ENCODE measurements around the gene C1QTNF9B.
"Not testable (repeated sequence)": the region's sequence is repeated elsewhere in the genome, so short reads cannot be mapped to it uniquely, and the experiment has no call there.

C1QTNF9B gene
- long read RNA-seq, donor 1 = 0 reads
- long read RNA-seq, donor 2 = 0 reads
- long read RNA-seq, donor 3 = 0 reads
- long read RNA-seq, donor 4 = 0 reads
- long read RNA-seq, donor 5 = 0 reads
- long read RNA-seq, donor 6 = 0 reads
- long read RNA-seq, donor 7 = 0 reads
- long read RNA-seq, donor 8 = 0 reads

- DNase-seq = not testable (repeated sequence)
Measured at GRCh38 chr13:23897452-23897919, at the start of gene C1QTNF9B. Gene C1QTNF9B (minus strand): TSS chr13:23897502.

- DNase-seq = no peak
Measured at GRCh38 chr13:23946900-23947299, 49.6 kb upstream of the C1QTNF9B start.

GRCh38 chr13:23946067-23946466 is 48.8 kb upstream of the C1QTNF9B start:
- no peak for DNase-seq

GRCh38 chr13:23945612-23946011 is 48.3 kb upstream of the C1QTNF9B start:
- DNase-seq = no peak

GRCh38 chr13:23941211-23941610 is 43.9 kb upstream of the C1QTNF9B start:
- DNase-seq = no peak

- not testable (repeated sequence) for DNase-seq
Measured at GRCh38 chr13:23939666-23940065, 42.4 kb upstream of the C1QTNF9B start.

GRCh38 chr13:23934520-23934919 is 37.2 kb upstream of the C1QTNF9B start:
- no peak for DNase-seq

GRCh38 chr13:23928985-23929384 is 31.7 kb upstream of the C1QTNF9B start:
- DNase-seq = no peak

- DNase-seq = no peak
Measured at GRCh38 chr13:23923031-23923430, 25.7 kb upstream of the C1QTNF9B start.

DNA sequence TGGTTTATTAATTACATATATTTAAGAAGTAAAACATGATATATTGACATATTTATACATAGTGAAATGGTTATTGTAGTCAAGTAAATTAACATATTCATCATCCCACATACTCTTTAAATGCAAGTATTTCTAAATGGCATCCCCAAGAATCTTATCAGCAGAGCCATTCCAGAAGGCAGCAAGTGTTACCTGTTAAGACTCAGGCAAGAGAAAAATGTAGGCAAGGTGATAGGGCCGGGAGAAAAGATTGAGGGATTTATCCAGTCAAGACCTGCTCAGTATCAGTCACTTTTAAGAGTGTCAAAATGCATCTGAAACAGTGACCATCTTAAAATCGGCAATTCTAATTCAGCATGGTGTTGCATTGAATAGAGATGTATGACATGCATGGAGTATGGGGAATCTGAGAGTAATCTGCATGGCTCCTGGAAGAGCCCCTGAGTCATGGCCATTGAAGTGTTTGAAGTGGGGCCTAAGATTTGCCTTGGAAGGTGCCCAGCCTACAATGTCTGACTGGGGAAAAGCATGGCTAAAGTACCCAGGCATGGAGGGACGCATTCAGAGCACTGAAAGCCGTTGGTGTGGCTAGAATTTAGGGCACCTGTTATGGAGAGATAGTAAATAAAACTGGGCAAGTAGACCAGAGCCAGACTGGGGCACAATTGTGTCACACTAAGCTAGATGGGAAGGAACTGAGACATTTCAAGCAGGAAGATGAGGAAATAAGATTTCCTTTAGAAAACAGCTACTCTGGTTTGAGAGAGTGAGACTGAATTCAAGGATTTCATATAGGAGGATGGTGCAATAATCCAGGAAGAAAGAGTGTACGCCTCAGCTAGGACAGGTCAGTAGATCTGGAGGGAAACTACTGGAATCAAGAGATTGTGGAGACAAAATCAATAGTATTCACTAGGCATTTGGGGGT is 25.0 kb upstream of the C1QTNF9B start:
- no peak for DNase-seq

GRCh38 chr13:23921451-23921888 is 24.2 kb upstream of the C1QTNF9B start:
- DNase-seq = no peak

- DNase-seq = no peak
Measured at GRCh38 chr13:23919006-23919405, 21.7 kb upstream of the C1QTNF9B start.

GRCh38 chr13:23918208-23918607 is 20.9 kb upstream of the C1QTNF9B start:
- DNase-seq = no peak

DNA sequence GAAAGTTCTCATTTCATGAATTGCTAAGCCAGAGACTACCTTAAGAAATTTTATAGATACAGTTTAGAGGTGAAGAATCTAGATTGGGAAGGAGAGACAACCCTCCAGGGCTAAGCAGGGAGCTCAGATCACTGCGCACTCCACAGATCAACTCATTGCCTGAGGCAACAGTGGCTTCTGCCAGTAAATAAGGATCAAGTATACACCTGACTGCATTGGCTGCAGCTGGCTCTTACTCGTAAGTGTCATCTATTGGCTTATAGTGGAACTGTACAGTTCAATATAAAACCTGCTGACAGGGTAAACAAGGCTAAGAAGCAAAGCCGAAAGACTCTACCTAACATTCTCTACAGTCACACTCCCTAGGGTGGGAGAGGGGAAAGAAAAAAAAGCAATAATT is 18.0 kb upstream of the C1QTNF9B start:
- no peak for DNase-seq

- DNase-seq = no peak
Measured at GRCh38 chr13:23912469-23912868, 15.2 kb upstream of the C1QTNF9B start.

DNA sequence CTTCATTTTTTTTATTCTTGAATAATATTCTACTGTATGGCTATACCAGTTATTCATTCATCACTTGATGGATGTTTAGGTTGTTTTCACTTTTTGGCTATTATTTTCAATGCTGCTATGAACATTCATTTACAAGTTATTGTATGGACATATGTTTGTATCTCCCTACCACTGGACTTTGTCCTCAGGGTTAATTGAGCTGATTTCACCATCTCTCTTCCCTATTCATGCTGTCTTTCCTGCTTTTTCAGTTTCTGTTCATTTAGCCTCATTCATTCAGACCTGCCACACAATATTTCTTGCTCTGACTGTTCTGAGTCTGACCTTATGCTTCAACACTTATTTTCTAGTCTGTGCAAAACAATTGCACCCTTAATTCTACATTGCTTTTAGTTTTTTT is 12.3 kb upstream of the C1QTNF9B start:
- no peak for DNase-seq

- no peak for DNase-seq
Measured at GRCh38 chr13:23905766-23906165, 8.5 kb upstream of the C1QTNF9B start.

GRCh38 chr13:23903906-23904280 is 6.6 kb upstream of the C1QTNF9B start:
- DNase-seq = no peak

DNA sequence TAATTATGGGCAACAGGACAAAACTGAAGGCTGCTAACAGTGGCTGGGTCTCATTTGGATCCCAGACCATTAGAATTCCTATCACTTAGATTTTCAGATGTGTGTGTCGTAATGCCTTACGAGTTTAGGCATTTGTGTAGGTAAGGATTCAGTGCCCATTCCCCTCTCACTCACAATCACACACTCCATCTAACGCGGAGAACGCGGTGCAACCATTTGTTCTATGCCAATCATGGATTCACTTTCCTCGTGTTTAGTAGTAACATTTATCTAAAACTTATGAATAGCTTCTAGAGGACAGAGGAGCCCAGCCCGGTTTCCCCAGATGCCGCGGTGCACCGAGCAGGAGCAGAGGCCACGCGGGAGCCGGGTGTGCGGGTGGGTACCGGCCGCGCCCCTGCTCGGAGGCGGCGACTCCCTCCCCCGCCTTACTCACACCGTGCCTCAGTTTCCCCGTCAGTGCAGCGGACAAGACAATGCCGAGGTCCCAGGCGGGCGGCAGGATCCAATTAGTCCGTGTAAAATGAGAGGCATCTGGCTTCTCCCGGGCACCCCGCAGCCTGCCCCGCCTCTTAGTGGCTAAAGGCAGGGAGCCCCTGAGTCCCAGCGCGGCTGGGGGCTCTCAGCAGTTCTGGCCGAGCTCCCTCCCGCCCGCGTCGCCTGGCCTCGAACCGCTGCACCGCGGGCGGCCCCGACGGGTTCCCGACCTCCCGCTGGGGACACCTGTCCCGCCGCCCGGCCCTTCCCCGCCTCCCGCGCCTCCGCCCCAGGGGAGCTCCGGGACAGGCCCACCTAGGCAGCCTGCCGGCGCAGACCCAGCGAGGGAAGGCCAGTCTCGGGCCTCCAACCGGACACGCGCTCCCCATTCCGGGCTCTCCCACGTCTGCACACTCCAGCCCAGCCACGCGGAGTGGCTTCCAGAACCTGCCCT is 5.9 kb upstream of the C1QTNF9B start:
- peak; percentile 48 for DNase-seq

DNA sequence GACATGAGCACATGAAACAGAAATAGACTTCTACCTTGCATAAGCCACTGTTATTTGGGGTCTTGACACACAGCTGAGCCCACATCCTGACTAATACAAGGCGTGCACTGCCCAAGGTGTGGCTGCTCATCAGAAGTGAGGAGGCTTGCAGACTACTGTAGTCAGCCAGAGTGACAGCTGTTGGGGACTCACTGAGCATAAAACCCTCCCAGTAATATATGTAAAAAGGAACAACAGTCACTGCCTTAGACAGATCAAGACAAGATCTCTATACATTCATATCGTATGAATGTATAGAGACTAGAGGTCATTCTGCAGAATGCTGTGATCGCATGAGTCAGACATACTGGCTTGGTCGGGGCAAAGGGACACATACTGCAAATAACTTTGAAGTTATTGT is 4.1 kb upstream of the C1QTNF9B start:
- DNase-seq = no peak

DNA sequence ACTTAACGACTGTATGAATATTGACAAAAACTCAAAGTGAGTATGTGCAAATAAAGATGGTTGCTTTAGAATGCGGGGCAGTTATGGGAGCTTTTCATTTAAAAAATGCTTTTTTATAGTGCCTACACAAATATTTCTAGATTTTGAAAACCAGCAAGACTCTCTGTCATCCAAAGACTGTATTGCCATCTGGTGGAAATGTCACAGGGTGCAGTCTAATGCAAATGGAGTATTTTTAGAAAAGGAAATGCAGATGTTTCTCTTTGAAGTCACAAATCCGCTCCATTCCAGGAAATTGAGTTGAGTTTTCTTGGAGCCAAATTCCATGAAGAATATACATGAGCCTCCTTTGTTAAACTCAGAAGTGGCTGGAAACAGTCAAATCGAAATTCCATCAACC is 2.3 kb upstream of the C1QTNF9B start:
- DNase-seq = no peak

GRCh38 chr13:23898101-23898500 is 799 bp upstream of the C1QTNF9B start:
- no peak for DNase-seq

DNA sequence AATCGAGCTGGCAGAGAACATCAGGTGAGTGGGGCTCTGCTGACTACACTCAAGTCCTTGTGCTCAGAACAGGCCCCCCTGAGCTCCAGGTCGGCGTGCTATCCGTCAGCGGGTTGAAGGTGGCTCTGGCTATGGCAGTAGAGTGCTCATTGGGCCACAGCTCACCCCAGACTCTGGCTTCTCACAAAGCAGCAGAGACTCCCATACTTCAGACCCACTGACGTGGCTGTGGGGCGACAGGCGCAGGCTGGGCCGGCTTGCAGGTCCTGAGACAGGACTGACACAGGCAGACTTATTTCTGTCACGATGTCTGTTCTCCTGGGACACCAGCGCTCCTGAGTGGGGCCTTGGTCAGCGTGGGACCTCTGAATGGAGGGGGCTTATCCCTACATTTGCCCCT is 2.6 kb downstream of the C1QTNF9B start:
- DNase-seq = not testable (repeated sequence)
